Measurements from ENCODE around the gene SLC44A5.

SLC44A5 gene

DNA sequence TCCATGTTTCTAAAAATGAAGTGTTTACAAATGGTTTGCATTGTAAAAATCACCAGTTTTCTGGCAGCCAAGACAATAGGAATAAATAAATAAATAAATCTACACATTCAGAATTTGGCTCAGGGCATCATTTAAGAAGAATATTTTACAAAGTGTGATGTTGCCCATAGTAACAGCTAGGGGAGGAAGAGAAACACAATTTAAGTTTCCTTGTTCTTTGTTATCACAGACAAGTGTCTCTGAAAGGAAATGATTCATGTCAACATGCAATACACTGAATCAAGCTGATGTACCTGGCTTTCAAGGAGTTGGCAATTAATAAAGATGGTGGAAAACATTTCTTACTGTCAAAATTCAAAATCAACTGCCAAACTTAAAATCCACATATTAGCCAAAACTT is 402.1 kb downstream of the SLC44A5 start:
- H3K27me3 ChIP-seq (ENCODE audit: insufficient read depth, low read length, poor library complexity, severe bottlenecking): no peaks in the 10 kb centered on the region
- no peaks in the 10 kb centered on the region for H4K20me1 ChIP-seq (ENCODE audit: insufficient read depth, low read length, poor library complexity, severe bottlenecking)
- H3K9ac ChIP-seq (ENCODE audit: low read depth, low read length, poor library complexity, severe bottlenecking): no peak overlapping the region
- peaks cover 4% of the 10 kb centered on the region for H3K4me1 ChIP-seq (ENCODE audit: insufficient read depth, low read length, poor library complexity, severe bottlenecking)
- no peak for TF ChIP-seq EZH2phosphoT487 (IDR thresholded peaks at IDR 0.05; ENCODE audit: borderline replicate concordance)
- TF ChIP-seq, protein P1, sequence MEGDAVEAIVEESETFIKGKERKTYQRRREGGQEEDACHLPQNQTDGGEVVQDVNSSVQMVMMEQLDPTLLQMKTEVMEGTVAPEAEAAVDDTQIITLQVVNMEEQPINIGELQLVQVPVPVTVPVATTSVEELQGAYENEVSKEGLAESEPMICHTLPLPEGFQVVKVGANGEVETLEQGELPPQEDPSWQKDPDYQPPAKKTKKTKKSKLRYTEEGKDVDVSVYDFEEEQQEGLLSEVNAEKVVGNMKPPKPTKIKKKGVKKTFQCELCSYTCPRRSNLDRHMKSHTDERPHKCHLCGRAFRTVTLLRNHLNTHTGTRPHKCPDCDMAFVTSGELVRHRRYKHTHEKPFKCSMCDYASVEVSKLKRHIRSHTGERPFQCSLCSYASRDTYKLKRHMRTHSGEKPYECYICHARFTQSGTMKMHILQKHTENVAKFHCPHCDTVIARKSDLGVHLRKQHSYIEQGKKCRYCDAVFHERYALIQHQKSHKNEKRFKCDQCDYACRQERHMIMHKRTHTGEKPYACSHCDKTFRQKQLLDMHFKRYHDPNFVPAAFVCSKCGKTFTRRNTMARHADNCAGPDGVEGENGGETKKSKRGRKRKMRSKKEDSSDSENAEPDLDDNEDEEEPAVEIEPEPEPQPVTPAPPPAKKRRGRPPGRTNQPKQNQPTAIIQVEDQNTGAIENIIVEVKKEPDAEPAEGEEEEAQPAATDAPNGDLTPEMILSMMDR (conservative IDR thresholded peaks at IDR 0.05; ENCODE audit: low read length): no peak
- no peak overlapping the region for H2AFZ ChIP-seq (ENCODE audit: low read length)
- H3K79me2 ChIP-seq (ENCODE audit: insufficient read depth, low read length): no peaks in the 10 kb centered on the region
- no peak overlapping the region for H3K4me2 ChIP-seq (ENCODE audit: low read depth, low read length, poor library complexity, severe bottlenecking)
- no peaks in the 10 kb centered on the region for H3K9me3 ChIP-seq (ENCODE audit: insufficient read depth, low read depth, low read length)
- no peaks in the 10 kb centered on the region for H3F3A ChIP-seq (ENCODE audit: low read depth)
- no peaks in the 10 kb centered on the region for H3K9me2 ChIP-seq (replicated peaks; ENCODE audit: low read depth, low read length)
- H3K36me3 ChIP-seq (ENCODE audit: insufficient read depth, low read length): no peaks in the 10 kb centered on the region
- no peak overlapping the region for H3K4me3 ChIP-seq (ENCODE audit: low read length, poor library complexity, severe bottlenecking)

DNA sequence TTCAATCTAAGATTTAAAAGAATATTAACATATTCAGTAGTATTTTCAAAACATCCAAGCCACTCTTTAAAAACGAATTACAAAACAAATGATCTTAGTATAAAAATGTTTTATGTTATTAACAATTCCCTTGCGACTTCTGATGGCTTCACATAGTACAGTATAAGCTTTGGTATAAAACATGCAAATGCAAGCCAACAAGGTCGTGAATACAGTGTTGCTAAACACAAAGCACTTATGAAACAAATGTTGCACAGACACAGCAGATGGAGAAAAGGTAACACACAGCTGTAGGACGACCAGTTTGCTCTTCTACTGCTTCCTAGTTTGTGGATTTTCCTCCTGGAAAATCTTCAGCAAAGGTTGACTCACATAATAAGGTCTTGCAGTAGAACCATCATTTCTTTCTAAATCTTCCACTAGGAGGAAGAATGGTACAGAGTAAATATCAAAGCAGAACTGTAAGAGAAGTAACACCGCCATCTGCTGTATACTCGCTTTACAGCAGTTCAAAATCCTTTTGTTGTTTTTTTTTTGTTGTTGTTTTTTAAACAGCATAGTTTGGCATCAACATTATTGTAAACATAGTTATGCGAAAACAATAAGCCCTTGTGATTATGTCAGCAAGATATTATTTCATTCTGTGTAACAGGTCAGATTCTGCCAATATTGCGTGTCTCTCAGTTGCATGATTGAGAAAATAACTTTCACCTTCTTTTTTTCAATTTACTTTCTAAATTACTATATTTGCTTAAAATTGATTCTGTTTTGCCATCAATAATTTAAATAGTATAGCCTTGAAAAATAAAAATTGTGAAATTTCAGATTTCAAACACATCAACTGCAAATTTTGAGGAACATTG is 407.3 kb downstream of the SLC44A5 start:
- H4K20me1 ChIP-seq (ENCODE audit: insufficient read depth, low read length, poor library complexity, severe bottlenecking): no peaks in the 10 kb centered on the region
- no peak overlapping the region for H3K4me3 ChIP-seq (ENCODE audit: low read length, poor library complexity, severe bottlenecking)
- no peaks in the 10 kb centered on the region for H3K4me1 ChIP-seq (ENCODE audit: insufficient read depth, low read length, poor library complexity, severe bottlenecking)
- no peak overlapping the region for H3K9ac ChIP-seq (ENCODE audit: low read depth, low read length, poor library complexity, severe bottlenecking)
- no peaks in the 10 kb centered on the region for H3F3A ChIP-seq (ENCODE audit: low read depth)
- H3K4me2 ChIP-seq (ENCODE audit: low read depth, low read length, poor library complexity, severe bottlenecking): no peak overlapping the region
- no peaks in the 10 kb centered on the region for H3K79me2 ChIP-seq (ENCODE audit: insufficient read depth, low read length)
- TF ChIP-seq EZH2phosphoT487 (IDR thresholded peaks at IDR 0.05; ENCODE audit: borderline replicate concordance): no peak
- TF ChIP-seq, protein P1 (conservative IDR thresholded peaks at IDR 0.05; ENCODE audit: low read length): peak; percentile 99
- H3K9me2 ChIP-seq (replicated peaks; ENCODE audit: low read depth, low read length): no peaks in the 10 kb centered on the region
- no peak overlapping the region for H2AFZ ChIP-seq (ENCODE audit: low read length)
- H3K27me3 ChIP-seq (ENCODE audit: insufficient read depth, low read length, poor library complexity, severe bottlenecking): no peaks in the 10 kb centered on the region
- H3K36me3 ChIP-seq (ENCODE audit: insufficient read depth, low read length): no peaks in the 10 kb centered on the region
- no peaks in the 10 kb centered on the region for H3K9me3 ChIP-seq (ENCODE audit: insufficient read depth, low read depth, low read length)

DNA sequence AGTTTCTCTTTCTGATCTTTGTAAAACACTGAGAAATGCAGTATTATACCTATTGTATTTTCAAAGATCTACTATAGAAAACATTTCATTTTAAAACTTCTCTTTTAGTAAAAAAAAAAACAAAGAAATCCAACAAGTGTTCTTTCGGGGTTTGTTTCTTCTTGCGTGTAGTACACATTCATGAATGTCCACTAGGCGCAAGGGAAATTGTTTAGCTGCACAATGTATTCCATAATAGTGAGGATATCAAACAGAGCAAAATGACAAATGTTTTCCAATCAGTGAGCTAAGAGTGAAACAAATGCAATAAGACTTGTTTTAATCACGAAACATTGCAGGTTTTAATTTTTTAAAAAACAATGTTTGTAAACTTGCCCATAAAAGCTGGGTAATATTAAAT is 408.2 kb downstream of the SLC44A5 start:
- H3K27me3 ChIP-seq (ENCODE audit: insufficient read depth, low read length, poor library complexity, severe bottlenecking): no peaks in the 10 kb centered on the region
- TF ChIP-seq, protein P1 (conservative IDR thresholded peaks at IDR 0.05; ENCODE audit: low read length): no peak
- no peak for TF ChIP-seq EZH2phosphoT487 (IDR thresholded peaks at IDR 0.05; ENCODE audit: borderline replicate concordance)
- H3K4me3 ChIP-seq (ENCODE audit: low read length, poor library complexity, severe bottlenecking): no peak overlapping the region
- no peaks in the 10 kb centered on the region for H3K9me3 ChIP-seq (ENCODE audit: insufficient read depth, low read depth, low read length)
- no peaks in the 10 kb centered on the region for H3K9me2 ChIP-seq (replicated peaks; ENCODE audit: low read depth, low read length)
- no peaks in the 10 kb centered on the region for H3F3A ChIP-seq (ENCODE audit: low read depth)
- H3K9ac ChIP-seq (ENCODE audit: low read depth, low read length, poor library complexity, severe bottlenecking): no peak overlapping the region
- no peaks in the 10 kb centered on the region for H3K36me3 ChIP-seq (ENCODE audit: insufficient read depth, low read length)
- H3K79me2 ChIP-seq (ENCODE audit: insufficient read depth, low read length): no peaks in the 10 kb centered on the region
- no peaks in the 10 kb centered on the region for H3K4me1 ChIP-seq (ENCODE audit: insufficient read depth, low read length, poor library complexity, severe bottlenecking)
- no peaks in the 10 kb centered on the region for H4K20me1 ChIP-seq (ENCODE audit: insufficient read depth, low read length, poor library complexity, severe bottlenecking)
- no peak overlapping the region for H2AFZ ChIP-seq (ENCODE audit: low read length)
- H3K4me2 ChIP-seq (ENCODE audit: low read depth, low read length, poor library complexity, severe bottlenecking): no peak overlapping the region
